GM19468 (cell line): ENCODE results near the gene HMGN5.

Source experiments
- ATAC-seq: cut with Tn5 transposase; IDR thresholded peaks from one replicate; pipeline ENCODE4 v1.9.1; 2021; ENCODE audit warnings: mild to moderate bottlenecking, moderate library complexity, moderate number of reproducible peaks; ENCODE audit not compliant: unreplicated experiment; ENCODE audit errors: extremely low read depth

Gene HMGN5

DNA sequence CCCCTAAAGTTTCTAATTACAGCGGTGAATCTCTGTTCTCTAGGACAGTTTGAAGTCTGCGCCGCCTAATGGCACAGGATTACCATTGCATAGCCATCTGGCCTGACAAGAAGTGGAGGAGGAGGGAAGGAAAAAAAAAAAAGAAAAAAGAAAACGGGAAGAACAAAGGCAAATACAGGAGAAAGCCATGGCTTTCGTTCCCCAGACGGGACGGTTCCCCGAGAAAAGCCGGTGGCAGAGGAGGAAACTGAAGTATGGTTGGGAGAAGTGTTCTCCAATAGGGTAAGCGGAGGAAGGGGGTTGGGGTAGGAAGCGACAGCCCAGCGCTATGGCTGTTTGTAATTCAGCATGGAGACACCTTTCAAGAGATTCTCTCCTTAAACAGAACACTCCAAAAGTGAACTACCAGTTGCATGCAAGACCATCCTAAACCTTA is 80.8 kb downstream of the HMGN5 start:
- peak; percentile 50 for ATAC-seq

DNA sequence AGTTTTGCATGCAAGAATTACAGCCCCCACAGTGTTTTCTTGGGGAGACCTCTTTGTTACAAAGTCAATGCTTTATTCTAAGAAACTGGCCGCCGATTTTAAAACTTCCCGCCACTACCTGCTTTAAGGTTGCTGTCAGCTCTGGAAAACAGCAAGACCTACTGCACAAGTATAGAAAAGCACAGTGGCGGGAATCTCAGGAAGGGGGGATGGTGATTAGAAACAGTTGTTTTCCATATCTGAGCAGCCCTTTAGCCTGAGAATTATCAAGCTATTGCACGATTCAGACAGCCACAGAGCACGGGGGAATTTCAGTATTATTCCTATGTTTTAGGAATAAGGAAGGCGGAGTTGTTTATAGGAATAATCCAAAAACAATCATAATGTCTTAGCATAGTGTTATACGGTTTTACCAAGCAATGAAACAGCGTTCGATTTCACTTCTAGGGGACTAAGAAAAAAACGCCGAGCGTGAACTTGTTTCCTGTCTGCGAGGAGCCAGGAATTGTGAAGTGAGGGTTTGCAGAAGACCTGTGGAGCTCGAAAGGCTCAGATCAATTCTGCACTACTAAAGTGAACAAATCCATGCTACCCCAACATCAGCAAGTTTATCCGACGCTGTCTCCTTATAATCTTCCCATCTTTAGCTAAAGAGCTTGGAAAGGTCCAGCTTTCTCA is 81.3 kb downstream of the HMGN5 start:
- ATAC-seq = peak; percentile 0

DNA sequence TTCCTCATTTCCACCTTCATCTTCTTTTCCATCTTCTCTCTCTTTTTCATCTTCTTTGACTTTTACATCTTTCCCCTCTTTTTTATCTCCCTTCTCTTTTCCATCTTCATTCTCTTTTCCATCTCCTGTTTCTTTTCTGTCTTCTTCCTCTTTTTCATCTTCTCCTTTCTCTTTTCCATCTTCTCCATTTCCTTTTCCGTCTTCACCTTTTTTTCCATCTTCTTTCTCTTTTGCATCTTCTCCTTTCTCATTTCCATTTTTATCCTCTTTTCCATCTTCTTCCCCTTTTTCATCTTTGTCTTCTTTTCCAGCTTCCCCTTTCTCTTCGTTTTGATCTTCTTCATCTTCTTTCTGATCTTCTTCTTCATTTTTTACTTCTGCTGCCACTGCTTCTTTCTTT is 87.0 kb downstream of the HMGN5 start:
- ATAC-seq = no peak

DNA sequence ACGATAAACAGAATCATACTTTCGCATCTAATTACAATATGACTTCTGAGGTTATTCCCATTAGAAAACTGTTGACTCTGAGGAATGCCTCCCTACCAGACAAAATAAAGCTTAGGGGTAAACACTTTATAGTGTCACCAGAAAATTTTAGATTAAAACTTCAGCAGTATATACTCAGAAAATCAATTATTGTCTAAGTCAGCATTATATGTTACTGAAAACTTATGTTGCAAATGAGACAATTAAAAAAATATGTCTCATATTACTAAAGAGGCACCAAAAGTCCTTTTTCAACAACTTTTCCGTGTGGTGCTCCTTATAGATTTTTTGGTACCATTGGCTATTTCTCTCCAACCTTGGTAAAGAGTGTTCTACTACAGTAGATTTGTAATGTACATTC is 91.4 kb downstream of the HMGN5 start:
- no peak for ATAC-seq

DNA sequence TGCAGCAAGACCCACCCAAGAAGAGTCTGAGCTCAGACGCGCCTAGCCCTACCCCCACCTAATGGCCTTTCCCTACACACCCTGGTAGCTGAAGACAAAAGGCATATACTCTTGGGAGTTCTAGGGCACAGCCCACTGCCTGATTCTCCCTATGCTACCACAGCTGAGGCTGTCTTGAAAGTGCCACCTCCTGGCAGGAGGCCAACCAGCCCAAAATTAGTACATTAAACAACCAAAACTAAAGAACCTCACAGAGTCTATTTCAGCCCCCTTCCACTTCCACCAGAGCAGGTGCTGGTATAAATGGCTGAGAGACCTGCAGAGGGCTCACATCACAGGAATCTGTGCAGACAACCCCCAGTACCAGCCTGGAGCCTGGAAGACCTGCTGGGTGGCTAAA is 119.1 kb downstream of the HMGN5 start:
- no peak for ATAC-seq
